Measurements from ENCODE around the gene KIF5A.

DNA sequence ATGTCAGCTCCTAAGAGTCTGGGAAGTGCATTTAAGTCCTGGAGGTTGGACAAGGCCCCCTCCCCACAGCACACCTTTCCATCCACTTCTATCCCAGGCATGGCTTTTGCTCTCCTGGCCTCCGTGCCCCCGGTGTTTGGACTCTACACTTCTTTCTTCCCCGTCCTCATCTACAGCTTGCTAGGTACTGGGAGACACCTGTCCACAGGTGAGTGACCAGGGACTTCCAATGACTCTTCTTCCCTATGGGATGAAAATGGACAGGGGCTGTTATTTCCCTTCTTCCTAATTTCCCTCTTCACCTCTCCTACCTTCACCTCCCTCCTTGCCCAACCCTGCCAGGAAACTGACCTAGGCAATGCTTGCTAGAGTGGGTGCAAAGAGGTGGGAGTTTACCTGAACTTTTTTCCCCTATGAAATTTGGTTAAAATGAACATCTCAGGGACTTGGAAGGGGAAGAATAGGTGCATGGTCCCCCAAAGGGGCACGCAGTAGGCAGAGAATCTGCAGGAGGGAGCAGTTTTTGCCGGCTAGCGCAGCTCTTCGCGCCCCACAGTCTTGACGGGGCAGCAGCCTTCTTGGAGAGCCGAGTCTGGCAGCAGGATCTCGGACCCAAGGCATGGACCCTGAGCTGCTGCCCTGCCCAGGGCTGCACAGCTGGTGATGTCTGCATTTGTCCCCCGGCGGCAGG lies 70.5 kb downstream of the KIF5A start:
- TF ChIP-seq CTCF (IDR thresholded peaks at IDR 0.05) (no peak), EP300 (IDR thresholded peaks at IDR 0.05) (no peak)
